NB4 (cell line): Measurements from ENCODE around the gene OR51F2.

ENCODE experiments used
- DNase-seq: peaks from one replicate; pipeline ENCODE4 v3.0.0; 2010; ENCODE audit warnings: low read depth
- H3K4me3 ChIP-seq: one replicate; pipeline ENCODE4 v1.5.1; 2011; ENCODE audit warnings: mild to moderate bottlenecking, low read depth, low read length, moderate library complexity
- CTCF ChIP-seq: IDR thresholded peaks from one replicate; pipeline ENCODE4 v1.5.1; 2012; ENCODE audit warnings: low read depth, low read length
- MAX ChIP-seq: IDR thresholded peaks from 2 replicates; pipeline ENCODE4 v1.6.1; 2011; ENCODE audit warnings: low read depth, low read length
- MYC ChIP-seq: IDR thresholded peaks from 2 replicates; pipeline ENCODE4 v1.6.1; 2011; ENCODE audit warnings: low read depth, low read length
- POLR2A ChIP-seq: IDR thresholded peaks from 2 replicates; pipeline ENCODE4 v1.6.1; 2011; ENCODE audit warnings: mild to moderate bottlenecking; ENCODE audit not compliant: insufficient read length; ENCODE audit errors: extremely low read depth

Gene OR51F2

DNA sequence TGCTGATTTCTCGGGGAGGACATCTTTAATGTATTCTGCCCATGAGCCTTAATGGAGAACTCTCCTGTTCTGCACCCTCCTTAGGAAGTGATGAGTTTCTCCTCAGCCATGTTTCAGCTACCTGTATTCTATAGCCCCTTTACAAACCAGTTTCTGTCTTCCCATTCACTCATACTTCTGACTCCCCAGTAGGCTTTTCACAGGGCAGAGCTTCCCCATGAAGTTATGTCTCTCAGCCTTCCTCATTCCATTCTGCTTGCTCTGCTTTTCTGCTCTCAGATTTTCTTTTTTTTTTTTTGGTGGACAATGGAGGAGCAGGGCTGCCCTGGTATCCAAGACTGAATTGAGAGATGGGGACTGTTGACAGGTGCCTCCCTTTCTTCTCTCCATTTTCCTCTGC lies 12.6 kb upstream of the OR51F2 start:
- DNase-seq = no peak
- H3K4me3 ChIP-seq = no peak overlapping the region
- TF ChIP-seq MYC (no peak), CTCF (no peak), POLR2A (no peak), MAX (no peak)

- H3K4me3 ChIP-seq = no peak overlapping the region
- TF ChIP-seq POLR2A (no peak), CTCF (no peak), MAX (no peak), MYC (no peak)
- DNase-seq = no peak
These were observed 11.9 kb upstream of the OR51F2 start for GRCh38 chr11:4809246-4809645.

- no peak for TF ChIP-seq POLR2A
- no peak for TF ChIP-seq MAX
- TF ChIP-seq CTCF = no peak
- no peak for TF ChIP-seq MYC
- no peak overlapping the region for H3K4me3 ChIP-seq
- DNase-seq = no peak
These were observed 4.0 kb downstream of the OR51F2 start for GRCh38 chr11:4825132-4825531.

DNA sequence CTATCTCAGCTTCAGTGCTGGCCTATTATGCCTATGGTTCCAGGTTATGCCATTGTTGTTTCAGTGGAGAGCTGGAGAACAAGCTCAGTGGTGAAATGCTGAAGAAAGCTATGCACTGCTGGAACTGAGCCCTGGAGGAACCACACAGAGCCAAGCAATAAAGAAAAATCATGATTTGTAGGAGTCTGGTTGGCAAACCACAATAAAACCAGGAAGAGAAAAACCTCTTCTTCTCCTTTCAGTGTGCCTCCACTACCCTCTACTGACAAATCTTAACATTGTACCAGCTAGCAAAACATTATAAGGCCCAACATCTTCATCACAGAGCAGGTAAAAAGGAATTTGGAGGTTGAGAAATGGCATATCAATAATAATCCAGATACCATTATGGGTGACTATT lies 5.3 kb downstream of the OR51F2 start:
- TF ChIP-seq CTCF (no peak), POLR2A (no peak), MYC (no peak), MAX (no peak)
- H3K4me3 ChIP-seq = no peak overlapping the region
- DNase-seq = peak; percentile 11

DNA sequence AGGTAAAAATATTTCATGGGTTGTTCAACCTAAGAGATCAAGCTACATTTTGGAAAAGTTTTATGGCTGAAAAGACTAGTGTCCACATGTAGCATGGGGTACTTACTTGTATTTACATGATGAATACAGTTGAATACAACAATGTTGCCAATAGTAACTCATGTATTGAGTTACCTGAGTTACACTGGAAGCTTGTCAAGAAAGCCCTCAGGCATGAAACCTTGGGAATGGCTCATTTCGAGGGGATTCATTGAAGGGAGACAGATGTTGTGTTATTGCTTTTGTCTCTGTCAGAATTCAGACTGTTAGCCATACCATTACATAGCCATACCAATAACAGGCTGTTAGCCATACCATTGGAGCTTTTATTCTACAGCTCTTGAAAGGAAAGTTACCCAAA lies 9.2 kb downstream of the OR51F2 start:
- no peak for DNase-seq
- TF ChIP-seq MAX = no peak
- no peak for TF ChIP-seq CTCF
- TF ChIP-seq POLR2A = no peak
- TF ChIP-seq MYC = no peak
- H3K4me3 ChIP-seq = no peak overlapping the region

GRCh38 chr11:4830909-4831308 lies 9.8 kb downstream of the OR51F2 start:
- DNase-seq = no peak
- no peak overlapping the region for H3K4me3 ChIP-seq
- no peak for TF ChIP-seq CTCF
- no peak for TF ChIP-seq MYC
- TF ChIP-seq MAX = no peak
- TF ChIP-seq POLR2A = no peak
